OCI-LY7 (cell line): ENCODE data around the gene DNMBP. TPM values are rescaled to one million over a fixed set of nuclear protein-coding genes. Genes with fewer than 3 reads are reported as not detected.
"Not testable (repeated sequence)": the region's sequence is repeated elsewhere in the genome, so short reads cannot be mapped to it uniquely, and the experiment has no call there.

Experiments used
- BruUV-seq: library from RNA; stranded (reverse); fragments of 400-500 nt; replicated peaks from 2 replicates; lab custom pipeline; 2021; lab: Mats Ljungman, UMichigan
- CTCF ChIA-PET: fragments of 300-600 bp; sonication (Branson Sonifier 250); formaldehyde crosslinking; loops from one replicate; lab custom pipeline; 2022; ENCODE audit warnings: antibody characterized with exemption; ENCODE audit not compliant: unreplicated experiment; lab: Charles Lee
- POLR2A ChIA-PET: fragments of 300-600 bp; sonication (Branson Sonifier 250); formaldehyde crosslinking; loops from one replicate; lab custom pipeline; 2022; ENCODE audit warnings: antibody characterized with exemption; lab: Charles Lee
- DNase-seq: peaks from one replicate; pipeline ENCODE4 v3.0.0-alpha.2; 2015; ENCODE audit warnings: low spot score
- H2AFZ ChIP-seq: fragments of 200-600 bp; sonication (generic), shearing (Covaris generic); 2 replicates; pipeline ENCODE4 v1.6.1; 2014; ENCODE audit warnings: mild to moderate bottlenecking, antibody characterized with exemption, low read length, moderate library complexity
- H3K27ac ChIP-seq: fragments of 200-600 bp; sonication (generic); 2 replicates; pipeline ENCODE4 v1.5.1; 2014; ENCODE audit warnings: mixed run types, low read depth, mild to moderate bottlenecking, moderate library complexity, low read length, inconsistent platforms; ENCODE audit not compliant: poor library complexity, severe bottlenecking
- H3K36me3 ChIP-seq: fragments of 200-600 bp; sonication (generic); 2 replicates; pipeline ENCODE4 v1.6.1; 2014; ENCODE audit warnings: mild to moderate bottlenecking, antibody characterized with exemption, low read length, moderate library complexity, mixed read lengths; ENCODE audit not compliant: insufficient read depth
- H3K4me1 ChIP-seq: fragments of 200-600 bp; sonication (generic); 2 replicates; pipeline ENCODE4 v1.5.1; 2014; ENCODE audit warnings: mild to moderate bottlenecking, low read length; ENCODE audit not compliant: insufficient read depth, poor library complexity, severe bottlenecking
- H3K4me2 ChIP-seq: fragments of 200-600 bp; sonication (generic); 2 replicates; pipeline ENCODE4 v1.6.1; 2014; ENCODE audit warnings: mild to moderate bottlenecking, low read length
- H3K4me3 ChIP-seq: fragments of 200-600 bp; sonication (generic); 2 replicates; pipeline ENCODE4 v1.5.1; 2014; ENCODE audit warnings: mild to moderate bottlenecking, low read depth, low read length; ENCODE audit not compliant: poor library complexity, severe bottlenecking
- H3K79me2 ChIP-seq: fragments of 200-600 bp; sonication (generic); 2 replicates; pipeline ENCODE4 v1.6.1; 2016; ENCODE audit warnings: low read depth, mild to moderate bottlenecking, low read length, moderate library complexity, mixed read lengths; ENCODE audit not compliant: insufficient read depth
- H3K9me2 ChIP-seq: fragments of 200-600 bp; sonication (generic); 2 replicates; pipeline ENCODE4 v1.6.1; 2016; ENCODE audit warnings: mild to moderate bottlenecking, low read length, mixed read lengths; ENCODE audit not compliant: insufficient read depth
- H3K9me3 ChIP-seq: fragments of 200-600 bp; sonication (generic); 2 replicates; pipeline ENCODE4 v1.6.1; 2014; ENCODE audit warnings: mild to moderate bottlenecking, mixed run types, low read length, mixed read lengths
- H4K20me1 ChIP-seq: fragments of 200-600 bp; sonication (generic); 2 replicates; pipeline ENCODE4 v1.6.1; 2014; ENCODE audit warnings: mild to moderate bottlenecking, antibody characterized with exemption, low read length, moderate library complexity, mixed read lengths; ENCODE audit not compliant: insufficient read depth
- CTCF ChIP-seq: fragments of 200-600 bp; sonication (generic); conservative IDR thresholded peaks from 2 replicates; pipeline ENCODE4 v1.5.1; 2014; ENCODE audit warnings: mild to moderate bottlenecking, antibody characterized with exemption, low read length, moderate library complexity, mixed read lengths
- EZH2phosphoT487 ChIP-seq: fragments of 200-600 bp; sonication (generic); IDR thresholded peaks from 2 replicates; pipeline ENCODE4 v1.6.1; 2018; ENCODE audit warnings: low read depth, borderline replicate concordance, mild to moderate bottlenecking, mixed run types, antibody characterized with exemption, low read length, moderate library complexity, mixed read lengths
- intact Hi-C: fragments of 100-400 bp; cut with micrococcal nuclease; formaldehyde crosslinking; loops from one replicate; pipeline ENCODE4 v1.10.0; 2022; ENCODE audit not compliant: unreplicated experiment
- total RNA-seq, 2 experiments: library from RNA; depleted of rRNA in 1 of 2; stranded (reverse); fragments of >200 nt in 1 of 2; shearing (Covaris generic) in 1 of 2; gene quantifications; 2 replicates each; pipeline ENCODE4 v1.2.3, GENCODE V29; 2014 to 2022

Gene DNMBP
- total RNA-seq, 2 experiments from 2014 or later: 27.0 to 36.2 TPM

GRCh38 chr10:99869581-99870122 lies 140.1 kb downstream of the DNMBP start:
- no peak for DNase-seq

GRCh38 chr10:99867250-99867649 lies 142.5 kb downstream of the DNMBP start:
- CTCF ChIA-PET, POLR2A ChIA-PET: not testable (repeated sequence)

More at GRCh38 chr10:99869581-99870122, 140.1 kb downstream of the DNMBP start:
- Histone ChIP-seq H3K36me3 (no peaks in the 10 kb centered on the region; the same call in 1 of the 2 replicates), H3K4me1 (no peaks in the 10 kb centered on the region), H4K20me1 (no peaks in the 10 kb centered on the region), H2AFZ (no peak overlapping the region), H3K4me3 (no peak overlapping the region), H3K4me2 (no peak overlapping the region), H3K9me3 (no peaks in the 10 kb centered on the region), H3K9me2 (no peaks in the 10 kb centered on the region), H3K27ac (no peak overlapping the region), H3K79me2 (no peaks in the 10 kb centered on the region)
- ChIA-PET POLR2A (interaction anchor here (0.7 to 1.1 kb wide), 3 partner anchors 17 to 139 kb away, joined by 3 to 4 read pairs (median 3); no protein-coding TSS in a partner anchor), CTCF (interaction anchor here (0.6 kb wide), 1 partner anchor 10 kb away, joined by 3 read pairs; no protein-coding TSS in a partner anchor)
- intact Hi-C loops: no loop called here
- BruUV-seq: no TSS peak
- TF ChIP-seq EZH2phosphoT487: no peak
- TF ChIP-seq CTCF: no peak

GRCh38 chr10:99863535-99864240 lies 146.1 kb downstream of the DNMBP start:
- H3K4me2 ChIP-seq, H4K20me1 ChIP-seq, BruUV-seq, H3K9me2 ChIP-seq, H3K4me3 ChIP-seq, H3K4me1 ChIP-seq, H3K79me2 ChIP-seq, H2AFZ ChIP-seq, intact Hi-C loops, DNase-seq, H3K36me3 ChIP-seq, H3K27ac ChIP-seq, H3K9me3 ChIP-seq, CTCF ChIA-PET: not testable (repeated sequence)
- POLR2A ChIA-PET: interaction anchor here (0.6 kb wide), 1 partner anchor 575 kb away, joined by 5 read pairs; no protein-coding TSS in a partner anchor

More at GRCh38 chr10:99867250-99867649, 142.5 kb downstream of the DNMBP start:
- DNase-seq, H4K20me1 ChIP-seq, intact Hi-C loops, H3K27ac ChIP-seq, H2AFZ ChIP-seq, H3K9me2 ChIP-seq, H3K9me3 ChIP-seq, H3K4me2 ChIP-seq, H3K4me1 ChIP-seq, H3K4me3 ChIP-seq, BruUV-seq, H3K36me3 ChIP-seq, H3K79me2 ChIP-seq: not testable (repeated sequence)
